Measurements from ENCODE around the gene ZNF219.

ZNF219 gene

DNA sequence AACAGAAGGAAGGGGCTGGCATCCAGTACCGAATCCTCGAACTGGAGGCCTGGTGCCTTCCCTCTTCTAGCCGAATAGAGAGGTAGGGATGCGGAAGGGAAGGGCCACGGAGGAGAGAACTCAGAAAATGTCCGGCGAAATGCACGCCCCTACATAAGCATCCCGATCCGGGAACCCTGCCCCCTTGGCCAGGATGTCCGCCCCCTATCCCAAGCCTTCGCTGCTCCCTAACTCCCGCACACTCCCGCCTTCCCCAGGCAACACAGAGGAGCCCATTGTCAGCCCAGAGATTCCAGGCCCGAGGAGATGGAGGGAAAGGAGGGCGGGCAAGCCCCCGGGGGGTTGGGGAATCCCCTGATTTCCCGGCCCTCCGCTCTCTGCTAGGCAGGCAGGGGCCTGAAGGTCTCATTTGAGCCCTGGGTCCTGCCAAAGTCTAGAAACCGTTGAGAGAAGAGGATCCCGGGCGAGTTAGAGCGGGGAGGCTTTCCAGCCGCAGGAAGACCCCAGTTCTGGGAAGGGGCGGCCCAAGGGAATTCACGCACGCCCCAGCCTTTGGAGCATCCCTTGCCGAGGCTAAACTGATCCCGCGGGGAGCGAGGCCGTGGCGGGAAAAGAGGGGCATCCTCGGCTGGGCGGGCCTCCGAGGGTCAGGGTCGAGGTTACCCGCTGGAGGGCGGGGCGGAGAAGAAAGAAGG, 28.9 kb downstream of the ZNF219 start:
- DNase-seq (ENCODE audit: low read depth in 2 of 2), result no peak

DNA sequence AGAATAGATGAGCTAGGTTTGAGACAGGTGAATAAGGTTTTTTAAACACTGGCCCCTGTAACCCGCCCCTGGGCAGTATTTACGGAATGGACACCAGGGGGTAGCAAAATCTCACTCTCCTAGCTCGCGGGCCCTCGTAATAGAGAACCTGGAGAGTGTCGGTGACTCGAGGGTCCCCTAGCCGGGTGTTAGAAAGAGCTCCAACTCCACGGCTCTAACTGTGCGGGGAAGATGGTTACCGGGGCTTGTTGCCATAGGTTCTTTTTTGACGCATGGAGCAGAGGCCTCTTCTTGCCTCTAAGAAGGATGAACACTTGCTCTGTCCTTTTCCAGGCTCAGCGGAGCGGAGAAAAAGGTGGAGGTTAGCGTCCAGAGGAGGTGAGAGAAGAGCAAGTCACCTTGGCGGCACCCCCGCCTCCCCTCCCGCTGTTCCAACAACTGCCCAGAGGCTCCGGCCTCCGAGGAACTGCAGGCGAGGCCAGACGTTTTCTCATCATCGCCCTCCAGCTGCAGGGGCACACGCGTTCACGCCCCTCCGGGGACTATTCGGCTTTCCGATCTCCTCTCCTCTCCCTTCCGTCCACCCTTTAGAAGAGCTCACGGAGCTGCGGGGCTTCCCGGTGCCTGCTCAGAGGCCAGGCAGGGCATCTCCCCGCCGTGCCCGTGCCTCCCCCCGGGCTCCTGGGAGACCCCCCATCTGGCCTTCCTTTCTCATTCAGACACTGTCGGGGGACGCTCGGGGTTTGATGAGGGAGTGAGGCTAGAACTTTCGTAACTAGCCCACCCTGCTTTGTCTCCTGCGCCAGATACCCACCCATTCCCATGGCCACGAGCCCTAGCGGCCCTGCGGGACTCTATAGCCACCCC, 29.7 kb downstream of the ZNF219 start:
- DNase-seq (ENCODE audit: low read depth in 2 of 2), result no peak

- DNase-seq (ENCODE audit: low read depth in 2 of 2), result no peak
Measured at GRCh38 chr14:21066882-21067502, 31.5 kb downstream of the ZNF219 start.

GRCh38 chr14:21063479-21063878, 35.0 kb downstream of the ZNF219 start:
- peak; percentile 71 to 74 for DNase-seq (ENCODE audit: low read depth in 2 of 2)

- DNase-seq (ENCODE audit: low read depth in 2 of 2), result no peak
Measured at GRCh38 chr14:21061347-21061668, 37.1 kb downstream of the ZNF219 start.

GRCh38 chr14:21060614-21061346, 37.7 kb downstream of the ZNF219 start:
- no peak for DNase-seq (ENCODE audit: low read depth in 2 of 2)

DNA sequence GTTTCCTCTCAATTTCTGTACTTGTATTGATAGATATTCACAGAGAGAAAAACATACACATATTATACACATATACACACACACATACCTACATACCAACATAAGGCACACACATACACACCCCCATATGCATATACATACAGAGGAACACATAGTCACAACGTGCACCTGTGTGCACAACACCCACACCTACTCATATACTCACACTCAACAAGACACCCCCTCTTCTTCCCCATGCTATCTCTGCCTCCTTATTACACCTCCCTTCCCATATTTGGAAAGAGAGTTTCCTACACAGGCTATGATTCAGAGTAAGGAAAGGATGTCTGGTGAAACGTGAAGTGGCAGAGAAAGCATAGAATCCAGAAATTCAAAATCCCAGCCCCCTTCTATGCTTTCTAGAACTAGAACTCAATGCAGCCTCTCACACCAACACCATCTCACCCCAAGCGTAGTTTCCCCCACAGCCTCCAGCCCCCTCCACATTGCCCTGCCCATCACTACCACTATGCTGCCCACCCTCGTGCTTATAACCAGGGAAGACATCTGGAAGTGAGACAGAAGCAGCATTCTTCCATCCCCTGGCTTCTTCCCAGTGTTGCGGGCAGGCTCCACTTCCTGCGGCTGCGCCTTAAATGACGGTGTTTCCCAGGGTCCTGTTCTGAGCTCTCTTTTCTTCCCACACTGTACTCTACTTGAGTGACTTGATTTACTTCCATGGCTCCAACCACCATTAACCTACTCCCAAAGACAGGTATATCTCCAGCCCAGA, 38.4 kb downstream of the ZNF219 start:
- DNase-seq (ENCODE audit: low read depth in 2 of 2), result no peak

DNA sequence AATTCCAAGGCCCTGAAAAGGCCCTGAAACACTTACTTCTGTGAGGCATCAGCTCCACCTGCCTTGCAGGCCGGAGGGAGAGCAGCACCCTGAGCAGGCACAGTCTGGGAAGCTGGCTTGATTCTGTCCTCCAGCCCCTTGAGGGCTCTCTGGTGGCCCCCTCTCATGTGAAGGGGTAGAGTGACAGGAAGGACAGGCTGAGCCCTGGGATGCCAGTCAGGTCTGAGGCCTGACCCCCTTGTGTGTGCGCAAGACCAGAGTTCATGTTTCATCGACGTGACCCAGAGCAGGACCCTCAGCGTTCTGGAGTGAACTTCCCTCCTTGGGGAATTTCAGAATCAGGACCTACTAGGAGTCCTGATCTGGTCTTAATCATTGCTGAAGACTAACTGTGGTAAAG, 39.6 kb downstream of the ZNF219 start:
- no peak for DNase-seq (ENCODE audit: low read depth in 2 of 2)

GRCh38 chr14:21057803-21058675, 40.4 kb downstream of the ZNF219 start, which contains the start of gene RNASE8:
Gene RNASE8, plus strand, starts transcription at chr14:21057822. Its CDS starts 71 bp downstream, at chr14:21057893.
- no peak for DNase-seq (ENCODE audit: low read depth in 2 of 2)

- no peak for DNase-seq (ENCODE audit: low read depth in 2 of 2)
Measured at GRCh38 chr14:21056520-21057163, 41.8 kb downstream of the ZNF219 start.

DNA sequence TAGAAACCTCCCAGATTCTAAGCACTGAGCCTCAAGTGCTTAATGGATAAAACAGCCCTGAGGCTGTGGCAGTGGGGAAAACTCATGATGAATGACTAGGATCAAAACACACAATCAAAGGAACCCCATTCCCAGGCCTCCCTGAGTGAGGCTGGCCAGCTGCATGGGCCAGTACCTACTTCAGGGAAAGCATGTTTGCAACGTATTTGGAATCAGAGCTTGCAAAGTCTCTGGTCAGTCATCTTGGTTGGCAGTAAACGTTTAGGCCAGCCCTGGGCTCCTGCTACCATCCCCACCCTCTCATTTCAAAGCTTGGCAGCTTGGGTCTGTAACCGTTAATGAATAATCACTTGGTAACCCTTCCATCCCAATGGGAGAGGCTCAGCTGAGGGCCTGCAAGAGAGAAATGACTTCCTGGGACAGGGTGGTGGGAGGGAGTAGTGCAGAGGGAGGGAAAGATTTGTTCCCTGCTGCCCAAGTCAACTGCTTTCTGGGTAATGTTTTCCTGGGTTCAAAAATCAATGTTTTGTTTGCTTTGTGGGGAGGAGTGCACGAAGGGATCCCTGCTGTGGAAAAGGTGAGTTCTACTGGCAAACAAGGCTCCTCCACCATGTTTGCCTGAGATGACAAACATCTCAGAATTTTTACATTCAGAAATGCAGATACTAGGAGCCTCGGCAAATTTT, 42.9 kb downstream of the ZNF219 start:
- DNase-seq (ENCODE audit: low read depth in 2 of 2), result no peak

DNA sequence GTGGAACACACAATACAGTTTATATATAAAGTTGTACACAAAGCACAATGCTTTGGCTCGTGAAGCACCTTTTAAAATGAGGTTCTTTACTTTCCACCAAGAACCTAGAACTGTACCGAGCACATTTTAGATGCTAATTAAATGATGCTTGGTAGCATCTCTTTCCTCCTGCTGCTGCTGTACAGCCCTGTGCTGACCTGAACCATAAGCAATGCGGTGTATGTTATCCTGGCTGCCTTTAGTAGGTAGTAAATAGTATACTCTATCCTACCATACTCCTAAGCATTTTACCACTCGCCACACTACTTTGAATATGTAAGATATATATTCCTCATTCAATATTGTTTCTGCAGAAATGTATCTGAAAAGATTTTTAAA, 43.7 kb downstream of the ZNF219 start:
- DNase-seq (ENCODE audit: low read depth in 2 of 2), result no peak

- DNase-seq (ENCODE audit: low read depth in 2 of 2), result no peak
Measured at GRCh38 chr14:21054123-21054767, 44.2 kb downstream of the ZNF219 start.

GRCh38 chr14:21053184-21054122, 45.0 kb downstream of the ZNF219 start:
- DNase-seq (ENCODE audit: low read depth in 2 of 2), result no peak

DNA sequence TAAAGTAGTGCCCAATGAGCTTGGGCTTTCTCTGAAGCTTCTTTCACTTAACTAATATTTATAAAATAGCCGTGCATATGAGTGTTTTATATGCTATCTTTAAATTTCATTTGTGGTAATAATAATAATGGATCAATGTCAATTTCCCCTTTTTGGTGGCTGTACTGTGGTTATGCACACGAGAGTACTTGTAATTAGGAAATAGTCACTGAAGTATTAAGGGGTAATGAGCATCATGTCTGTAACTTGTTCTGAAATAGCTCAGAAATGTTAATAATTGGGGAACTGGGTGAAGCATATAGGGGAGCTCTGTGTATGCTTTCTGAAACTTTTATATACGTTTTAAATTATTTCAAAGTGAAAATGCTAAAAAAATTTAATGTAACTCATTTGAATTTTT, 47.9 kb downstream of the ZNF219 start:
- no peak for DNase-seq (ENCODE audit: low read depth in 2 of 2)

DNA sequence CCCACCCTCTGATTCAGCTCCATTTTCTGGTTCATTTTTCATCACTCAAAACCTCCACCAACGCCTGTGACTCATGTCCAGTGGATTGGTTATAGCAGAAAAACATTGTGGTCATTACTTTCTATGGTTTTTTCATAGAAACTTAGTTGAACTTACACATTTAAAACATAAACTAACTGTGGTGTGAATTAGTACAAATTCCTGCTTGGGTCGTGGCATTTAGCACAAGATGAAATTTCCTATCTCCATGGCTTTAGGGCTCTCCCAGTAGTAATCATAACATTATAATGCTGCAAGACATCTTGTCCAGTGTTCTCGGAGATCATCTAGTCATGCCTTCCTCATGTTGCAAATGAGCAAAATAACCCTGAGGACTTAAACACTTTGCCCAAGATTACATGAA, 49.2 kb downstream of the ZNF219 start:
- no peak for DNase-seq (ENCODE audit: low read depth in 2 of 2)

DNA sequence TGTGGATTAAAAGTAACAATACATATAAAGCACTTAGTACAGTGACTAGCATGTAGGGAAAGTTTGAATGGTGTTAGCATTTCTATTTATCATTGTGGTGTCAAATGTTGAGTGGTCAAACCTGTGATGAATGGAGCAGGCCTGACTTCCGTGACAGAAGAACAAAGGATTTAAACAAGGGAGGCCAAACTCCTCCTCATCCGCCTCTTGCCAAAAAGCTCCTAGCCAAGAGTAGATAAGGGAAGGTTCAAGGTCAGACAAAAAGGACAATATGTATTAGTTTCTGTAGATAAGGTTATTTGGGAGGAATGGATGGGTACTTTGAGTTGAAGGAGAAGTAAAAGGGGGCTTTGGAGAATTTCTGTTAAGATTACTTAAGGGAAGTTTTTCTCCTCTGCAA, 49.8 kb downstream of the ZNF219 start:
- no peak for DNase-seq (ENCODE audit: low read depth in 2 of 2)

DNA sequence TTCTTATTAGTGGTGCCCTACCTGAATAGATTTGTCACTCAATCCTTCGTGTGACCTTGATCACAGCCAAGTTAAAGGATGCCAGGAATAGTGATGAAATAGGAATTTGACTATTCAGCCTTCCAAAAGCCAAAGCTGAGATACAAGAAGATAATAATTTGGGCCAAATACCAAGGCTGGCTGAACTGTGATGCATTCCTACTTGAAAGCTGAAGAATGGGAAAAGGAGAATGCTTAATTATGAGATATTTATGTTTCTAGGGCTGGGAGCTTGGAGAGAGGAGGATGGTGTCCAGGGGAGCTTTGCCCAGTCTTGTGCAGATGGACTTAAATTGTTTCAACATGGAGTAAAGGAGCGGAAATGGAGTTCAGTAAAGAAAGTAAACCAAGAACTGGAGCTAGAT, 51.1 kb downstream of the ZNF219 start:
- DNase-seq (ENCODE audit: low read depth in 2 of 2), result no peak
